ENCODE measurements around the gene GBF1.

DNA sequence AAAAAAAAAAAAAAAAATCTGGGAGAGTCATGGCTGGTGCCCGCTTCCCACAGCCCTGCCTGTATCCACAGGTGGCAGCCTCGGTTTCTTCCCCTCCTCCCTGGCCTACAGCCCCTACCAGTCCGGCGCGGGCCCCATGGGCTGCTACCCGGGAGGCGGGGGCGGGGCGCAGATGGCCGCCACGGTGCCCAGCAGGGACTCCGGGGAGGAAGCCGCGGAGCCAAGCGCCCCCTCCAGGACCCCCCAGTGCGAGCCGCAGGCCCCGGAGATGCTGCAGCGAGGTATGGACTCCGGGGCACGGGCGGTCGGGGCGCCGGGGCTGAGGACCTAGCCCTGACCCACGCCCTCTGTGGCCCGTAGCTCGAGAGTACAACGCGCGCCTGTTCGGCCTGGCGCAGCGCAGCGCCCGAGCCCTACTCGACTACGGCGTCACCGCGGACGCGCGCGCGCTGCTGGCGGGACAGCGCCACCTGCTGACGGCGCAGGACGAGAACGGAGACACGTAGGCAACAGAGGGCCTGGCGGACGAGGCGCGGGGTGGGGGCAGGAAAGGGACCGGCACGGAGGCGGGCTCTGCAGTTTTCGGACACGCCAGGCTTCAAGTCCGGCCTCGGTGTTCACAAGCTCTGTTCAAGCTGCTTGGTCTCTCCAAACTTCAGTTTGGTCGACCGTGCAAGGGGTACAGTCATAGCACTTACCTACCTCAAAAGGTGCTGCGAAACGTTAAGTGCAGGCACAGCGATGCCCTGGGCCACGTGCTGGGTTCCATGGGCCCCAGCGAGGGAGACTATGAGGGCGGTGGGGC lies 154.1 kb downstream of the GBF1 start:
- TF ChIP-seq, protein P1, sequence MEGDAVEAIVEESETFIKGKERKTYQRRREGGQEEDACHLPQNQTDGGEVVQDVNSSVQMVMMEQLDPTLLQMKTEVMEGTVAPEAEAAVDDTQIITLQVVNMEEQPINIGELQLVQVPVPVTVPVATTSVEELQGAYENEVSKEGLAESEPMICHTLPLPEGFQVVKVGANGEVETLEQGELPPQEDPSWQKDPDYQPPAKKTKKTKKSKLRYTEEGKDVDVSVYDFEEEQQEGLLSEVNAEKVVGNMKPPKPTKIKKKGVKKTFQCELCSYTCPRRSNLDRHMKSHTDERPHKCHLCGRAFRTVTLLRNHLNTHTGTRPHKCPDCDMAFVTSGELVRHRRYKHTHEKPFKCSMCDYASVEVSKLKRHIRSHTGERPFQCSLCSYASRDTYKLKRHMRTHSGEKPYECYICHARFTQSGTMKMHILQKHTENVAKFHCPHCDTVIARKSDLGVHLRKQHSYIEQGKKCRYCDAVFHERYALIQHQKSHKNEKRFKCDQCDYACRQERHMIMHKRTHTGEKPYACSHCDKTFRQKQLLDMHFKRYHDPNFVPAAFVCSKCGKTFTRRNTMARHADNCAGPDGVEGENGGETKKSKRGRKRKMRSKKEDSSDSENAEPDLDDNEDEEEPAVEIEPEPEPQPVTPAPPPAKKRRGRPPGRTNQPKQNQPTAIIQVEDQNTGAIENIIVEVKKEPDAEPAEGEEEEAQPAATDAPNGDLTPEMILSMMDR (IDR thresholded peaks at IDR 0.05 in 8 of 11, conservative IDR thresholded peaks at IDR 0.05 in 3 of 11), result peak; percentile 94 to 98 (median 97)
- TF ChIP-seq POLR2AphosphoS5 (IDR thresholded peaks at IDR 0.05) (peak; percentile 96 to 97 (median 97)), POLR2A (IDR thresholded peaks at IDR 0.05) (no peak)

All from spleen (tissue), 7 donors.